WTC11 (cell line): Measurements from ENCODE around the gene ABLIM3. TPM values are rescaled to one million over a fixed set of nuclear protein-coding genes. Genes with fewer than 3 reads are reported as not detected.

ENCODE experiments used
- ATAC-seq: fragments of 200-7000 bp; cut with Tn5 transposase; 2 replicates; pipeline ENCODE4 v1.10.0; 2021; ENCODE audit warnings: mild to moderate bottlenecking, moderate library complexity
- CTCF ChIA-PET: fragments of 300-600 bp; sonication (Branson Sonifier 250); formaldehyde crosslinking; loops from one replicate; lab custom pipeline; 2021; ENCODE audit warnings: antibody characterized with exemption; lab: Charles Lee
- POLR2A ChIA-PET: fragments of 350-600 bp; sonication (Branson Sonifier 250); formaldehyde crosslinking; loops from one replicate; lab custom pipeline; 2021; ENCODE audit warnings: antibody characterized with exemption; lab: Charles Lee
- DNase-seq: peaks from one replicate; pipeline ENCODE4 v3.0.0; 2021; ENCODE audit warnings: low spot score
- H3K27ac Mint-ChIP-seq: 2 replicates; pipeline ENCODE4 v1.8.0; 2021; ENCODE audit warnings: mixed read lengths
- H3K27me3 Mint-ChIP-seq: 2 replicates; pipeline ENCODE4 v1.8.0; 2021; ENCODE audit warnings: low read depth, mild to moderate bottlenecking, moderate library complexity, mixed read lengths
- H3K36me3 Mint-ChIP-seq: 2 replicates; pipeline ENCODE4 v1.8.0; 2021; ENCODE audit warnings: mixed read lengths
- H3K4me1 Mint-ChIP-seq: 2 replicates; pipeline ENCODE4 v1.8.0; 2022; ENCODE audit warnings: mixed read lengths
- H3K4me3 Mint-ChIP-seq: 2 replicates; pipeline ENCODE4 v1.8.0; 2021; ENCODE audit warnings: mild to moderate bottlenecking, moderate library complexity, mixed read lengths
- H3K9me3 Mint-ChIP-seq: 2 replicates; pipeline ENCODE4 v1.8.0; 2021; ENCODE audit warnings: mixed read lengths
- CREM ChIP-seq: sonication (generic); formaldehyde crosslinking; IDR thresholded peaks from 2 replicates; pipeline ENCODE4 v1.8.1; 2022; ENCODE audit warnings: mild to moderate bottlenecking, missing genetic modification reagents, moderate library complexity
- FOXJ3 ChIP-seq: sonication (generic); formaldehyde crosslinking; IDR thresholded peaks from 2 replicates; pipeline ENCODE4 v1.9.0; 2021; ENCODE audit warnings: missing genetic modification reagents, mild to moderate bottlenecking, borderline replicate concordance
- GABPB1 ChIP-seq: sonication (generic); formaldehyde crosslinking; IDR thresholded peaks from 2 replicates; pipeline ENCODE4 v1.8.1; 2023; ENCODE audit warnings: mild to moderate bottlenecking, missing genetic modification reagents
- HMGA2 ChIP-seq: fragments of 250-450 bp; sonication (Bioruptor Pico); IDR thresholded peaks from 2 replicates; pipeline ENCODE4 v1.4.0; 2021; ENCODE audit warnings: mild to moderate bottlenecking, moderate library complexity
- MYBL2 ChIP-seq: sonication (generic); formaldehyde crosslinking; IDR thresholded peaks from 2 replicates; pipeline ENCODE4 v1.8.1; 2023; ENCODE audit warnings: mild to moderate bottlenecking, moderate library complexity, missing genetic modification reagents
- NR1H2 ChIP-seq: sonication (generic); formaldehyde crosslinking; IDR thresholded peaks from 2 replicates; pipeline ENCODE4 v1.9.0; 2021; ENCODE audit warnings: mild to moderate bottlenecking, moderate library complexity, missing genetic modification reagents
- NR3C1 ChIP-seq: sonication (generic); formaldehyde crosslinking; conservative IDR thresholded peaks from 2 replicates; pipeline ENCODE4 v1.8.1; 2023; ENCODE audit warnings: low read depth, mild to moderate bottlenecking, missing genetic modification reagents
- SOX15 ChIP-seq: fragments of 250-450 bp; sonication (Bioruptor Pico); IDR thresholded peaks from 2 replicates; pipeline ENCODE4 v1.9.0; 2021; ENCODE audit warnings: mild to moderate bottlenecking
- TEAD1 ChIP-seq: sonication (generic); formaldehyde crosslinking; IDR thresholded peaks from 2 replicates; pipeline ENCODE4 v1.8.0; 2022; ENCODE audit warnings: mild to moderate bottlenecking, missing genetic modification reagents
- ZNF219 ChIP-seq: sonication (generic); formaldehyde crosslinking; IDR thresholded peaks from 2 replicates; pipeline ENCODE4 v1.8.0; 2023; ENCODE audit warnings: missing genetic modification reagents, mild to moderate bottlenecking, borderline replicate concordance
- total RNA-seq: library from RNA; stranded (reverse); gene quantifications from 3 replicates; pipeline ENCODE4 v1.2.3, GENCODE V29; 2021
- TF ChIP-seq, protein P1 (sequence below): sonication (generic); formaldehyde crosslinking; IDR thresholded peaks from 2 replicates; pipeline ENCODE4 v1.8.1; 2022; ENCODE audit warnings: low read depth, missing genetic modification reagents, borderline replicate concordance
- TF ChIP-seq, protein P2 (sequence below): sonication (generic); formaldehyde crosslinking; IDR thresholded peaks from 2 replicates; pipeline ENCODE4 v1.8.1; 2023; ENCODE audit warnings: mild to moderate bottlenecking, moderate library complexity, missing genetic modification reagents
- TF ChIP-seq, protein P3 (sequence below): fragments of 250-450 bp; sonication (Bioruptor Pico); IDR thresholded peaks from 2 replicates; pipeline ENCODE4 v1.8.0; 2021; ENCODE audit warnings: mild to moderate bottlenecking
- TF ChIP-seq, protein P4 (sequence below): sonication (generic); formaldehyde crosslinking; IDR thresholded peaks from 2 replicates; pipeline ENCODE4 v1.8.1; 2022; ENCODE audit warnings: mild to moderate bottlenecking, missing genetic modification reagents, moderate library complexity, borderline replicate concordance
- TF ChIP-seq, protein P5 (sequence below): sonication (generic); formaldehyde crosslinking; IDR thresholded peaks from 2 replicates; pipeline ENCODE4 v1.8.0; 2022; ENCODE audit warnings: mild to moderate bottlenecking, missing genetic modification reagents
- TF ChIP-seq, protein P6 (sequence below): sonication (generic); formaldehyde crosslinking; IDR thresholded peaks from 2 replicates; pipeline ENCODE4 v1.8.1; 2023; ENCODE audit warnings: mild to moderate bottlenecking, missing genetic modification reagents, moderate library complexity
- TF ChIP-seq, protein P7 (sequence below): sonication (generic); formaldehyde crosslinking; IDR thresholded peaks from 2 replicates; pipeline ENCODE4 v1.8.0; 2022; ENCODE audit warnings: mild to moderate bottlenecking, missing genetic modification reagents
- TF ChIP-seq, protein P8 (sequence below): fragments of 250-450 bp; sonication (Bioruptor Pico); conservative IDR thresholded peaks from 2 replicates; pipeline ENCODE4 v1.9.0; 2021; ENCODE audit warnings: mild to moderate bottlenecking

The ABLIM3 gene
- total RNA-seq, 1 experiment from 2014 or later = 0.33 TPM

DNA sequence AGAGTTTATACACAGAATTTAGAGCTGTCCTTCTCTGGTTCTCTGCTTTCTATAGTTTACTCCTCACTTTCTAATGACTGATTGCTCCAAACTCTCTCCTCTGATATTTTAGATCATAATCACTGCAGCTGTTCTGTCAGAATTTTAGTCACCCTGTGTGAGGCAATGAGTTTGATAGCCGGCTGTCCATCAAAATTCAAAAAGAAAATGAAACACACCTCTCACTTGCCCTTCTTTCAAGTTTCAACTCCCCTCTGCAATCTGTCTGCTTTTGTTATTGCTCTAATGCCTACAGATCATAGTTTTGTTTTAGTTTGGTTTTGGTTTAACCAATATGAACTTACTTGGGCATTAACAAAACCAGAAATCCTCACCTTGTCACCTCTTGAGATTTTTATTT is 23.3 kb upstream of the ABLIM3 start:
- Mint-ChIP-seq H3K4me3 (no peak overlapping the region), H3K27me3 (no peaks in the 10 kb centered on the region; the same call in 1 of the 2 replicates), H3K36me3 (peaks cover 2% of the 10 kb centered on the region; the same call in 1 of the 2 replicates), H3K27ac (no peak overlapping the region), H3K9me3 (peaks cover 9% of the 10 kb centered on the region), H3K4me1 (no peaks in the 10 kb centered on the region)
- CTCF ChIA-PET = interaction anchor here (0.8 to 6.3 kb wide), 2 partner anchors 71 to 387 kb away, joined by 3 to 78 read pairs; no protein-coding TSS in a partner anchor
- POLR2A ChIA-PET = no interaction called here
- ATAC-seq (no peak), DNase-seq (no peak)
- TF ChIP-seq ZNF219 (CRISPR knock-in tag) = no peak
- TF ChIP-seq GABPB1 (CRISPR knock-in tag) = no peak

DNA sequence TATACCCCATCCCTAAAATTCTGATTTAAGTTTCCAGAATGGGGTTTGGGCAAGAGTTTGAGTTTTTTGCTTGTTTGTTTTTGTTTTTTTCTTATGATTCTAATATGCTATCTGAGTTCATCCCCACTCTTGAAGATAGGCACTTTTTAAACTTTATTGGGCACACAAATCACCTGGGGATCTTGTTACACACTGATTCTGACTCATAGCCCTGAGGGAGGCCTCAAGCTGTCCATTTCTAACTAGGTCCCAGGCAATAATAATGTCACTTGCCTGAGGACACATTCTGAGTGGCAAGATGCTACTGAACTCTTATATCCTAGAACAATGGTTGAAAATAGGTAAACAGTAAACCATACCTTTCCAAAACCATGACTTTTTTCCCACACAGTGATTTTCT is 22.8 kb upstream of the ABLIM3 start:
- H3K4me3 Mint-ChIP-seq = no peak overlapping the region
- TF ChIP-seq NR1H2 (CRISPR knock-in tag) (no peak), CREM (CRISPR knock-in tag) (no peak), SOX15 (CRISPR knock-in tag) (no peak)
- TF ChIP-seq, protein P1, sequence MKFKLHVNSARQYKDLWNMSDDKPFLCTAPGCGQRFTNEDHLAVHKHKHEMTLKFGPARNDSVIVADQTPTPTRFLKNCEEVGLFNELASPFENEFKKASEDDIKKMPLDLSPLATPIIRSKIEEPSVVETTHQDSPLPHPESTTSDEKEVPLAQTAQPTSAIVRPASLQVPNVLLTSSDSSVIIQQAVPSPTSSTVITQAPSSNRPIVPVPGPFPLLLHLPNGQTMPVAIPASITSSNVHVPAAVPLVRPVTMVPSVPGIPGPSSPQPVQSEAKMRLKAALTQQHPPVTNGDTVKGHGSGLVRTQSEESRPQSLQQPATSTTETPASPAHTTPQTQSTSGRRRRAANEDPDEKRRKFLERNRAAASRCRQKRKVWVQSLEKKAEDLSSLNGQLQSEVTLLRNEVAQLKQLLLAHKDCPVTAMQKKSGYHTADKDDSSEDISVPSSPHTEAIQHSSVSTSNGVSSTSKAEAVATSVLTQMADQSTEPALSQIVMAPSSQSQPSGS = no peak
- TF ChIP-seq, protein P2, sequence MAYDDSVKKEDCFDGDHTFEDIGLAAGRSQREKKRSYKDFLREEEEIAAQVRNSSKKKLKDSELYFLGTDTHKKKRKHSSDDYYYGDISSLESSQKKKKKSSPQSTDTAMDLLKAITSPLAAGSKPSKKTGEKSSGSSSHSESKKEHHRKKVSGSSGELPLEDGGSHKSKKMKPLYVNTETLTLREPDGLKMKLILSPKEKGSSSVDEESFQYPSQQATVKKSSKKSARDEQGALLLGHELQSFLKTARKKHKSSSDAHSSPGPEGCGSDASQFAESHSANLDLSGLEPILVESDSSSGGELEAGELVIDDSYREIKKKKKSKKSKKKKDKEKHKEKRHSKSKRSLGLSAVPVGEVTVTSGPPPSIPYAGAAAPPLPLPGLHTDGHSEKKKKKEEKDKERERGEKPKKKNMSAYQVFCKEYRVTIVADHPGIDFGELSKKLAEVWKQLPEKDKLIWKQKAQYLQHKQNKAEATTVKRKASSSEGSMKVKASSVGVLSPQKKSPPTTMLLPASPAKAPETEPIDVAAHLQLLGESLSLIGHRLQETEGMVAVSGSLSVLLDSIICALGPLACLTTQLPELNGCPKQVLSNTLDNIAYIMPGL = no peak
- ATAC-seq = no peak
- DNase-seq = no peak
- peaks cover 10% of the 10 kb centered on the region for H3K9me3 Mint-ChIP-seq
- no peaks in the 10 kb centered on the region for H3K4me1 Mint-ChIP-seq
- ChIA-PET POLR2A (no interaction called here), CTCF (interaction anchor here (1.1 kb wide), 1 partner anchor 23 kb away, joined by 3 read pairs; the partner anchor contains the start of gene ABLIM3)
- H3K27ac Mint-ChIP-seq = no peak overlapping the region
- H3K27me3 Mint-ChIP-seq = no peaks in the 10 kb centered on the region; the same call in 1 of the 2 replicates
- H3K36me3 Mint-ChIP-seq = peaks cover 2% of the 10 kb centered on the region; the same call in 1 of the 2 replicates

DNA sequence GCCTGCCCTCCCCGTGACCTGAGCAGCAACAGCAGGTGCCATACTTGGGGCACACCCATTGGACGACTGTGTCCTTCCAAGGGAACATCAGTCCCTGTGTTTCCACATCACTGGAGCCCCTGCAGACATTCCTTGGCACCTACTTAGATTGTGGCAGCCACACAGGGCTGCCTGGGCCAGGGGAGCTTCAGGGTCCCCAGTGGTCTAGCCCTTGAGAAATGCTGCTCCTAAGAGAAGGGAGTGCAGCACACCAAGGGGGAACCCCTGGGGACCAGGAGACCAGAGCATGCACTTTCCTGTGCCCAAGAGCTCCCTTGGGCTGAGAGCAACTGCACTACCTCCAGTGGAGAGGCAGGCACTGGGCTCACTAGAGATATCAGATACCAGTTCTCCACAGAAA is 20.1 kb upstream of the ABLIM3 start:
- Mint-ChIP-seq H3K4me1 (peaks cover 8% of the 10 kb centered on the region), H3K4me3 (no peak overlapping the region), H3K36me3 (peaks cover 2% of the 10 kb centered on the region; the same call in 1 of the 2 replicates), H3K27ac (no peak overlapping the region), H3K9me3 (peaks cover 10% of the 10 kb centered on the region), H3K27me3 (no peaks in the 10 kb centered on the region; the same call in 1 of the 2 replicates)
- POLR2A ChIA-PET = interaction anchor here (1.0 kb wide), 1 partner anchor 207 kb away, joined by 4 read pairs; no protein-coding TSS in a partner anchor
- ATAC-seq (no peak), DNase-seq (no peak)
- CTCF ChIA-PET = interaction anchor here (0.7 to 1.9 kb wide), 5 partner anchors 9 to 390 kb away, joined by 3 to 11 read pairs (median 6); partner anchors contain the start of gene ABLIM3
- TF ChIP-seq NR3C1 (CRISPR knock-in tag) (no peak), TEAD1 (no peak), FOXJ3 (CRISPR knock-in tag) (no peak), HMGA2 (CRISPR knock-in tag) (no peak), GABPB1 (CRISPR knock-in tag) (no peak), MYBL2 (CRISPR knock-in tag) (no peak), CREM (CRISPR knock-in tag) (no peak)
- TF ChIP-seq, protein P3, sequence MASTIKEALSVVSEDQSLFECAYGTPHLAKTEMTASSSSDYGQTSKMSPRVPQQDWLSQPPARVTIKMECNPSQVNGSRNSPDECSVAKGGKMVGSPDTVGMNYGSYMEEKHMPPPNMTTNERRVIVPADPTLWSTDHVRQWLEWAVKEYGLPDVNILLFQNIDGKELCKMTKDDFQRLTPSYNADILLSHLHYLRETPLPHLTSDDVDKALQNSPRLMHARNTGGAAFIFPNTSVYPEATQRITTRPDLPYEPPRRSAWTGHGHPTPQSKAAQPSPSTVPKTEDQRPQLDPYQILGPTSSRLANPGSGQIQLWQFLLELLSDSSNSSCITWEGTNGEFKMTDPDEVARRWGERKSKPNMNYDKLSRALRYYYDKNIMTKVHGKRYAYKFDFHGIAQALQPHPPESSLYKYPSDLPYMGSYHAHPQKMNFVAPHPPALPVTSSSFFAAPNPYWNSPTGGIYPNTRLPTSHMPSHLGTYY (CRISPR knock-in tag) = no peak
- TF ChIP-seq, protein P4, sequence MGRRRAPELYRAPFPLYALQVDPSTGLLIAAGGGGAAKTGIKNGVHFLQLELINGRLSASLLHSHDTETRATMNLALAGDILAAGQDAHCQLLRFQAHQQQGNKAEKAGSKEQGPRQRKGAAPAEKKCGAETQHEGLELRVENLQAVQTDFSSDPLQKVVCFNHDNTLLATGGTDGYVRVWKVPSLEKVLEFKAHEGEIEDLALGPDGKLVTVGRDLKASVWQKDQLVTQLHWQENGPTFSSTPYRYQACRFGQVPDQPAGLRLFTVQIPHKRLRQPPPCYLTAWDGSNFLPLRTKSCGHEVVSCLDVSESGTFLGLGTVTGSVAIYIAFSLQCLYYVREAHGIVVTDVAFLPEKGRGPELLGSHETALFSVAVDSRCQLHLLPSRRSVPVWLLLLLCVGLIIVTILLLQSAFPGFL (CRISPR knock-in tag) = no peak
- TF ChIP-seq, protein P5, sequence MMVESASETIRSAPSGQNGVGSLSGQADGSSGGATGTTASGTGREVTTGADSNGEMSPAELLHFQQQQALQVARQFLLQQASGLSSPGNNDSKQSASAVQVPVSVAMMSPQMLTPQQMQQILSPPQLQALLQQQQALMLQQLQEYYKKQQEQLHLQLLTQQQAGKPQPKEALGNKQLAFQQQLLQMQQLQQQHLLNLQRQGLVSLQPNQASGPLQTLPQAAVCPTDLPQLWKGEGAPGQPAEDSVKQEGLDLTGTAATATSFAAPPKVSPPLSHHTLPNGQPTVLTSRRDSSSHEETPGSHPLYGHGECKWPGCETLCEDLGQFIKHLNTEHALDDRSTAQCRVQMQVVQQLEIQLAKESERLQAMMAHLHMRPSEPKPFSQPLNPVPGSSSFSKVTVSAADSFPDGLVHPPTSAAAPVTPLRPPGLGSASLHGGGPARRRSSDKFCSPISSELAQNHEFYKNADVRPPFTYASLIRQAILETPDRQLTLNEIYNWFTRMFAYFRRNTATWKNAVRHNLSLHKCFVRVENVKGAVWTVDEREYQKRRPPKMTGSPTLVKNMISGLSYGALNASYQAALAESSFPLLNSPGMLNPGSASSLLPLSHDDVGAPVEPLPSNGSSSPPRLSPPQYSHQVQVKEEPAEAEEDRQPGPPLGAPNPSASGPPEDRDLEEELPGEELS (CRISPR knock-in tag) = no peak
- TF ChIP-seq, protein P6, sequence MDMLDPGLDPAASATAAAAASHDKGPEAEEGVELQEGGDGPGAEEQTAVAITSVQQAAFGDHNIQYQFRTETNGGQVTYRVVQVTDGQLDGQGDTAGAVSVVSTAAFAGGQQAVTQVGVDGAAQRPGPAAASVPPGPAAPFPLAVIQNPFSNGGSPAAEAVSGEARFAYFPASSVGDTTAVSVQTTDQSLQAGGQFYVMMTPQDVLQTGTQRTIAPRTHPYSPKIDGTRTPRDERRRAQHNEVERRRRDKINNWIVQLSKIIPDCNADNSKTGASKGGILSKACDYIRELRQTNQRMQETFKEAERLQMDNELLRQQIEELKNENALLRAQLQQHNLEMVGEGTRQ (CRISPR knock-in tag) = no peak
- TF ChIP-seq, protein P7, sequence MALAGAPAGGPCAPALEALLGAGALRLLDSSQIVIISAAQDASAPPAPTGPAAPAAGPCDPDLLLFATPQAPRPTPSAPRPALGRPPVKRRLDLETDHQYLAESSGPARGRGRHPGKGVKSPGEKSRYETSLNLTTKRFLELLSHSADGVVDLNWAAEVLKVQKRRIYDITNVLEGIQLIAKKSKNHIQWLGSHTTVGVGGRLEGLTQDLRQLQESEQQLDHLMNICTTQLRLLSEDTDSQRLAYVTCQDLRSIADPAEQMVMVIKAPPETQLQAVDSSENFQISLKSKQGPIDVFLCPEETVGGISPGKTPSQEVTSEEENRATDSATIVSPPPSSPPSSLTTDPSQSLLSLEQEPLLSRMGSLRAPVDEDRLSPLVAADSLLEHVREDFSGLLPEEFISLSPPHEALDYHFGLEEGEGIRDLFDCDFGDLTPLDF (CRISPR knock-in tag) = no peak
- TF ChIP-seq, protein P8, sequence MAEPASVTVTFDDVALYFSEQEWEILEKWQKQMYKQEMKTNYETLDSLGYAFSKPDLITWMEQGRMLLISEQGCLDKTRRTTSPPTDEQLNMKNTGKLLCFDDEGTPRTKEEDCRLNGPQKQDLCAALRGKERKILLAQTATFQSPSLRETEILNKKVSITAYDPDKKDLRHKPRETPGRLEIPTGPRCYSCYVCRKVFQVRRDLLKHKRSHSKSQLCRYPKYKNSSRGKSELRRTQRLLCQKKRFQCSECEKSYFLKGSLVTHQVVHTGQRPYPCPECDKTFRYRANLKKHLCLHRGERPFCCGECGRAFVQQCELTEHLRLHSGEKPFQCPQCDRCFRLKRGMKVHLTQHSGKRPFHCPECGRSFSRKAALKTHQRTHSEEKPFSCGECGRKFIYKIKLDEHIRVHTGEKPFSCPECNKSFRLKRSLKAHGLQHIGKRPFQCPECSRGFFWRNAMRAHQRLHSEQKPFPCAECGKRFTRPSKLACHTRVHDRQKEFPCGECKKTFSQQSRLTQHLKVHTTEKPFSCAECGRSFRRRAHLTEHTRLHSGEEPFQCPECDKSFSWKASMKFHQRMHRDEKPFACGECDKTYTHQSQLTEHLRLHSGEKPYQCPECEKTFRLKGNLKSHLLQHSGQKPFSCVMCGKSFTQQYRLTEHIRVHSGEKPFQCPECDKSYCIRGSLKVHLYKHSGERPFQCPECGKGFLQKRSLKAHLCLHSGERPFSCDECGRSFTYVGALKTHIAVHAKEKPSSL (CRISPR knock-in tag) = no peak
